ENCODE results near the gene KIZ. TPM values are rescaled to one million over a fixed set of nuclear protein-coding genes. Genes with fewer than 3 reads are reported as not detected.
"Not testable (repeated sequence)": the region's sequence is repeated elsewhere in the genome, so short reads cannot be mapped to it uniquely, and the experiment has no call there.

Gene KIZ
- total RNA-seq, 2 experiments from 2014 or later, result 17.3 to 22.1 TPM

DNA sequence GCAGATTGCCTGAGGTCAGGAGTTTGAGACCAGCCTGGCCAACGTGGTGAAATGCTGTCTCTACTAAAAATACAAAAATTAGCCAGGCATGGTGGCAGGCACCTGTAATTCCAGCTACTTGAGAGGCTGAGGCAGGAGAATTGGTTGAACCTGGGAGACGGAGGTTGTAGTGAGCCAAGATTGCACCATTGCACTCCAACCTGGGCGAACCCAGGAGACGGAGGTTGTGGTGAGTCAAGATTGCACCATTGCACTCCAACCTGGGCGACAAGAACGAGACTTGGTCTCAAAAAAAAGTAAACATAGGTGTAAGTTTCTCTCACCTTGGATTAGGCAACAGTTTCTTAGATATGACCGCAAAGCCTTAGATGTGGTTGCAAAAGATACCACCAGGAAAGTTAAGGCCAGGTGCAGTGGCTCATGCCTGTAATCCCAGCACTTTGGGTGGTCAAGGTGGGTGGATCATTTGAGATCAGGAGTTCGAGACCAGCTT, 121.8 kb downstream of the KIZ start:
- H3K4me3 Mint-ChIP-seq; H3K27ac Mint-ChIP-seq; H3K36me3 Mint-ChIP-seq (ENCODE audit: low read depth); DNase-seq; POLR2A ChIA-PET; H3K9me3 Mint-ChIP-seq; H3K4me1 Mint-ChIP-seq; H3K27me3 Mint-ChIP-seq; CTCF ChIA-PET: not testable (repeated sequence)

DNA sequence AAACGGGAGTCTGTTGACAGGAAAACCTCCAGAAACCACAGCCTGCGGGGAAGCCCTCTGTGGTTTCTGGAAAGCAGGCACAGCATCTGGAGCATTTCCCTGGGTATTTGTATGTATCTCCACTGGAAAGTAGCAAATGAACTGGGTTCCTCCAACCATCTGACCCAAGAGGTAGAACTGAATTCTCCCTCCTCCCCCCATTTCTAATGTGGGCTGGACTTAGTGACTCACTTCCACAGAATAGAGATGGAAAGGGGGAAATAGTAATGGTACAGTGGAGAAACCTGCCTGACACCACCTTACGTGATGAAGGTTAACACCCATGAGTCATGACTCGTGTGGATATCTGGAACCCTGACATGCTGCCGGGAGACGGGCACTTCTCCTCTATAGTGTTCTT, 125.4 kb downstream of the KIZ start:
- H3K4me1 Mint-ChIP-seq, result no peaks in the 10 kb centered on the region
- POLR2A ChIA-PET, result no interaction called here
- H3K9me3 Mint-ChIP-seq, result no peaks in the 10 kb centered on the region
- CTCF ChIA-PET, result no interaction called here
- DNase-seq, result no peak
- H3K27me3 Mint-ChIP-seq, result no peaks in the 10 kb centered on the region
- H3K27ac Mint-ChIP-seq, result no peak overlapping the region
- H3K36me3 Mint-ChIP-seq (ENCODE audit: low read depth), result no peaks in the 10 kb centered on the region
- H3K4me3 Mint-ChIP-seq, result no peak overlapping the region

DNA sequence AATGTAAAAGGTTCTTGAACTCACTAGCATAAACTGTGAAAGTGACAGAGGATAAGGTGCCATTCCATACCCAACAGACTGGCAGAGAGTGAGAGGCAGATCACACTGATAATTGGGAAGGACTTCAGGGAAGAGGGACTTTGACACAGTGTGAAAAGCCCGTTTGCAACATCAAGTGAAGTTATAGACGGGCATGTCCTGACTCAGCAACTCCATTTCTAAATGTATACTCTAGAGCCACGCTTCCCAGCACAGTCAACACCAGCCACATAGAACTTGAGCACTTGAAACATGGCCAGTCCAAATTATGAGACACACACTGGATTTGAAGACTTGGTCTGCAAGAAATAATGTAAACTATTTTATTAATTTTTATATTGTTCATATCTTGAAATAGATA, 131.3 kb downstream of the KIZ start:
- no peaks in the 10 kb centered on the region for H3K36me3 Mint-ChIP-seq (ENCODE audit: low read depth)
- CTCF ChIA-PET, result interaction anchor here (0.7 kb wide), 1 partner anchor 13 kb away, joined by 4 read pairs; no protein-coding TSS in a partner anchor
- no peaks in the 10 kb centered on the region for H3K9me3 Mint-ChIP-seq
- POLR2A ChIA-PET, result no interaction called here
- DNase-seq, result no peak
- H3K27ac Mint-ChIP-seq, result no peak overlapping the region
- H3K27me3 Mint-ChIP-seq, result peaks cover 4% of the 10 kb centered on the region
- H3K4me3 Mint-ChIP-seq, result no peak overlapping the region
- H3K4me1 Mint-ChIP-seq, result no peaks in the 10 kb centered on the region

DNA sequence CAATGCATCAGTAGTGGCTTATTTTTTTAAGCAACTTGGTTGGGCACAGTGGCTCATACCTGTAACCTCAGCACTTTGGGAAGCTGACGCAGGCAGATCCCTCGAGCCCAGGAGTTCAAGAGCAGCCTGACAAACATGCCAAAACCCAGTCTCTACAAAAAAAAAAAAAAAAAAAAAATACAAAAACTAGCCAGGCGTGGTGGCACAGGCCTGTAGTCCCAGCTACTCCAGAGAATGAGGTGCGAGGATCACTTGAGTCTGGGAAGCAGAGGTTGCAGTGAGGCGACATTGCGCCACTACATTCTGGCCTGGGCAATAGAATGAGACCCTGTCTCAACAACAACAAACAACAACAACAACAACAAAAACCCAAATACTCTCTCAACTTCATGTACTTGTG, 132.5 kb downstream of the KIZ start:
- H3K27me3 Mint-ChIP-seq, result peaks cover 7% of the 10 kb centered on the region

DNA sequence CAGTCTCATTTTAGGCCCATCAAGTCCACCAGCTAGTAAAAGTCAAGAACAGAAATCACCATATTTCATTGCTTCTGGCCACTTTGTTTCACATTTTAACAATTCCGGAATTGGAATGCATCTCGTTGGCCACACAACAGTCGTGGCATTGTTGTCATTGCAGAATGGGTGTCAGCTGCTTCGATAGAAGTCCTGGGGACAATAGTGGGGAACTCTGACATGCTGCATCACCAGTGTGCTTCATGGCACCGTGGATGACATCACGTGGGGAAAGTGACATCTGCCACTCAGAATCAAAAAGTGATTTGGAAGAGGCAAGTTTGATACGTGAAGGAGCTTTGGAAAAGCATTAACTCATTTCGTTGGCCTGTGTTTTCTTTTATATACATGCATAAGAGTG, 133.5 kb downstream of the KIZ start:
- DNase-seq, result no peak
- H3K27ac Mint-ChIP-seq, result no peak overlapping the region
- H3K4me1 Mint-ChIP-seq, result no peaks in the 10 kb centered on the region
- POLR2A ChIA-PET, result no interaction called here
- H3K36me3 Mint-ChIP-seq (ENCODE audit: low read depth), result no peaks in the 10 kb centered on the region
- CTCF ChIA-PET, result no interaction called here
- peaks cover 7% of the 10 kb centered on the region for H3K27me3 Mint-ChIP-seq
- no peaks in the 10 kb centered on the region for H3K9me3 Mint-ChIP-seq
- no peak overlapping the region for H3K4me3 Mint-ChIP-seq

More for the DNA sequence above, 132.5 kb downstream of the KIZ start:
- no peaks in the 10 kb centered on the region for H3K36me3 Mint-ChIP-seq (ENCODE audit: low read depth)
- H3K27ac Mint-ChIP-seq, result no peak overlapping the region
- DNase-seq, result no peak
- POLR2A ChIA-PET, result no interaction called here
- no peak overlapping the region for H3K4me3 Mint-ChIP-seq
- H3K4me1 Mint-ChIP-seq, result no peaks in the 10 kb centered on the region
- CTCF ChIA-PET, result no interaction called here
- no peaks in the 10 kb centered on the region for H3K9me3 Mint-ChIP-seq

DNA sequence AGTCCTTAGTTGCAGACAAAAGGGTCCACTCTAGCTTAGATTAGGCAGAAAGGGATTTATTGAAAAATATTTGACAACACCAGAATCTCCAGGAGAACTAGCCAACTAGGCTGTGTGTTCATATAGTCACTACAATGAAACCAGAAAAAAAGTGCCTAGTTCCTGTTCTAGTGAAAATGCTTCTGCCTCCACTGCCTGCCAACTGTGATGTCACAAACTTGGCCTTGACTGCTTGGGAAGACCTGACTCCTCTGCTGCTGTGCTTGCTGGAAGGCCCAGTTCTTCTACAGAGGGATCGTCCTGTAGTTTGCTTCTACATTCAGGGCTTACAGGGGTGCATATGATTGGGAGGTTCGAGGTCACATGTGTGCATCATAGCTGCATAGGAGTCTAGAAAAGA, 136.9 kb downstream of the KIZ start:
- H3K4me1 Mint-ChIP-seq, result no peaks in the 10 kb centered on the region
- no peak for DNase-seq
- POLR2A ChIA-PET, result no interaction called here

DNA sequence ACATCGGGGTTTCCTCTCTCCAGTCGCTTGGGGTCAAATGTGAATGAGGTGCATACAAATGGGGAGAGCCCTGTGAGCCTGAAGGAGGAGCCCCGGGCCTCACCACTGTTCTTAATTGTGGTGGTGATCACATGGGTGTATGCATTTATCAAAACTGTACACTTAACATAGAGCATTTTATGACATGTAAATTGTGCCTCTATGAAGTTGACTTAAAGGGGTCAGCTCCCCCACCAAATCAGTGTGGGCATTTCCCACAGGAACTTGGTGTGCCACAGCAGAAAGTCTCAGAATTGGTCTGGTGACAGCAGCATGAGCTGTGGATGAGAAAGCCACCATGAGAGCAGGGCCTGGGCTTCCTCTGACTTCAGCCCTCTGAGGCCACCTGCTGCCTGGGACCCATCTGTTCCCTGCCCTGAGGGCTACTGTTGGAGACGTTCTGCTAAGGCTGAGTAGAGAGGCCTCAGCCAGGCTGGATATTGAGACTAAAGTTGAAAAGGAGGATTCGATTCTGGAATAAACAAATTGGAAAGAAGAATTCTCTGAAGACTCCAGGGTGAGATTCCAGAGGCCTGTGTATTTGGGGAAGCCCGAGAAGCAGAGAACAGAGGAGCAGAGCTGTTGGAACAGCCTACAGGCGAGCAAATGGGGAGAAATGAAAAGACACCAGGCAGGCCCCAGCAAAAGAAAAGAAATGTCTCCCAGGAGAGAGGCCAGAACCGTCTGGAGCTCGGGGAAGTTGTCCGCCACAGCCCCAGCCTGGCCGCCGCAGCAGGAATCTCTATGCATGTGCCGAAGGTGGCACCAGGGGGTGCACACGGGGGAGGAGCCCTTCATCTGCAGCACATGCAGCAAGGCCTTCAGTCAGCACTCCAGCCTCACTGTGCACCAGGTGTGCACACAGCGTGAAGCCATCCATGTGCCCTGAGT, 139.6 kb downstream of the KIZ start:
- CTCF ChIA-PET, result no interaction called here
- no peak overlapping the region for H3K4me3 Mint-ChIP-seq

More for the DNA sequence above, 136.9 kb downstream of the KIZ start:
- H3K9me3 Mint-ChIP-seq, result no peaks in the 10 kb centered on the region
- no peak overlapping the region for H3K27ac Mint-ChIP-seq
- no peak overlapping the region for H3K4me3 Mint-ChIP-seq
- CTCF ChIA-PET, result no interaction called here
- peaks cover 7% of the 10 kb centered on the region for H3K27me3 Mint-ChIP-seq
- H3K36me3 Mint-ChIP-seq (ENCODE audit: low read depth), result no peaks in the 10 kb centered on the region

DNA sequence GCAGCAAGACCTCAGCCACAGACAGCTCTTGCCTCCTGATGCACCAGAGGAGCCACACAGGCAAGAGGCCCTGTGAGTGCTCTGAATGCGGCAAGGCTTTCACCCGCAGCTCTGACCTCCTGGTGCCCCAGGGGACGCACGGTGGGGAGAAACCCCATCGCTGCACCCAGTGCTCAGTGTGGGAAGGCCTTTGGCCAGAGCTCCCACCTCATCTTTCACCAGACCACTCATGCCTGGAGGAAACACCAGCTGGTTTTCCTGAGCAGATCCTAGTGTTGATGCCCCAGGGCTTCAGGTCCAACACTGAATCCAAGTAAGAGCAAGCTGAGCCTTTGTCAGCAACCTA, 140.3 kb downstream of the KIZ start:
- no peak overlapping the region for H3K27ac Mint-ChIP-seq
- H3K4me1 Mint-ChIP-seq, result no peaks in the 10 kb centered on the region
- H3K9me3 Mint-ChIP-seq, result no peaks in the 10 kb centered on the region
- DNase-seq, result no peak
- POLR2A ChIA-PET, result no interaction called here
- CTCF ChIA-PET, result no interaction called here
- H3K36me3 Mint-ChIP-seq (ENCODE audit: low read depth), result no peaks in the 10 kb centered on the region
- H3K27me3 Mint-ChIP-seq, result peaks cover 4% of the 10 kb centered on the region
- H3K4me3 Mint-ChIP-seq, result no peak overlapping the region

More for the DNA sequence above, 139.6 kb downstream of the KIZ start:
- POLR2A ChIA-PET, result no interaction called here
- peaks cover 7% of the 10 kb centered on the region for H3K27me3 Mint-ChIP-seq
- no peak for DNase-seq
- no peak overlapping the region for H3K27ac Mint-ChIP-seq
- H3K36me3 Mint-ChIP-seq (ENCODE audit: low read depth), result no peaks in the 10 kb centered on the region
- no peaks in the 10 kb centered on the region for H3K4me1 Mint-ChIP-seq
- H3K9me3 Mint-ChIP-seq, result no peaks in the 10 kb centered on the region

DNA sequence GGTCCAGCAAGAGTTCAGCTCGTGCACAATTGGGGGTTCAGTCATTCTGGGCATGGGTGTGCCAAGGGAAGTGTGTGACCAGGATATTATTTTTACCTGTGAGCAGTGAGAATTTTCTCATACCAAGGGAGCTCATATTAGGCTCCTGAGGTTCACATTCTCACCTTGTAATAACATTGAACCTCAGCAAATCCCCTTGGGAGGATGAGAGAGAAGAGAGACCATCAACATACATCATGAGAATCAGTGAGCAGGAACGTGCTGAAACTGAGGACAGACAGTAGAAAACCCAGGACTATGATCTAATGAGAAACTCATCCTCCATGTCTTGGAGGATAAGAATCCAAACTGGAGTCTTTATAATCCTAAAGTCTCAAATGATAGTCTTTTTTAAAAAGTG, 143.9 kb downstream of the KIZ start:
- ChIA-PET CTCF (interaction anchor here (0.6 kb wide), 1 partner anchor 13 kb away, joined by 4 read pairs; no protein-coding TSS in a partner anchor), POLR2A (no interaction called here)
- Mint-ChIP-seq H3K4me1 (no peaks in the 10 kb centered on the region), H3K27ac (no peak overlapping the region), H3K27me3 (peaks cover 5% of the 10 kb centered on the region), H3K36me3 (ENCODE audit: low read depth) (no peaks in the 10 kb centered on the region), H3K4me3 (no peak overlapping the region), H3K9me3 (no peaks in the 10 kb centered on the region)
- no peak for DNase-seq

DNA sequence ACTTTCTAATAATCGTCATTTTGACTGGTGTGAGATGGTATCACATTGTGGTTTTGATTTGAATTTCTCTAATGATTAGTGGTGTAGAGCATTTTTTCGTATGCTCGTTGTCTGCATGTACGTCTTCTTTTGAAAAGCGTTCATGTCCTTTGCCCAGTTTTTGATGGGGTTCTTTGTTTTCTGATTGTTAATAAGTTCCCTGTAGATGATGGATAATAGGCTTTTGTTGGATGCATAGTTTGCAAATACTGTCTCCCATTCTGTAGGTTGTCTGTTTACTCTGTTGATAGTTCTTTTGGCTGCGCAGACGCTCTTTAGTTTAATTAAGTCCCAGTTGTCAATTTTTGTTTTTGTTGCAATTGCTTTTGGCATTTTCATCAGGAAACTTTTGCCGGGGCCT, 144.9 kb downstream of the KIZ start:
- Mint-ChIP-seq H3K9me3 (no peaks in the 10 kb centered on the region), H3K4me1 (no peaks in the 10 kb centered on the region), H3K27ac (no peak overlapping the region), H3K36me3 (ENCODE audit: low read depth) (no peaks in the 10 kb centered on the region), H3K4me3 (no peak overlapping the region), H3K27me3 (peaks cover 5% of the 10 kb centered on the region)
- POLR2A ChIA-PET, result no interaction called here
- no peak for DNase-seq
- CTCF ChIA-PET, result no interaction called here

DNA sequence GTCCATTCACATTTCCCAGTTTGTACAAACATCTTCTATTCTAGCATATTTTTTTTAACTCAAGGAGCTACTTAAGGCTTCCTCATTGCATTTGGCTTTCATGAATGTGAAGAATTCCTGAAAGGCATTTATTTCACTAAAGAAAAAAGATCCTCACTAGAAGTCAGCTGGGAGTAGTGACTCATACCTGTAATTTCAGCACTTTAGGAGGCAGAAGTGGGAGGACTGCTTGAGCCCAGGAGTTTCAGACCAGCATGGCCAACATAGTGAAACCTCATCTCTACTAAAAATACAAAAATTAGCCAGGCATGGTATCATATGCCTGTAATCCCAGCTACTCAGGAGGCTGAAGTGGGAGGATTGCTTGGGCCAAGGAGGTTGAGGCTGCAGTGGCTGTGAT, 146.4 kb downstream of the KIZ start:
- Mint-ChIP-seq H3K27ac (no peak overlapping the region), H3K9me3 (no peaks in the 10 kb centered on the region)
- POLR2A ChIA-PET, result no interaction called here

DNA sequence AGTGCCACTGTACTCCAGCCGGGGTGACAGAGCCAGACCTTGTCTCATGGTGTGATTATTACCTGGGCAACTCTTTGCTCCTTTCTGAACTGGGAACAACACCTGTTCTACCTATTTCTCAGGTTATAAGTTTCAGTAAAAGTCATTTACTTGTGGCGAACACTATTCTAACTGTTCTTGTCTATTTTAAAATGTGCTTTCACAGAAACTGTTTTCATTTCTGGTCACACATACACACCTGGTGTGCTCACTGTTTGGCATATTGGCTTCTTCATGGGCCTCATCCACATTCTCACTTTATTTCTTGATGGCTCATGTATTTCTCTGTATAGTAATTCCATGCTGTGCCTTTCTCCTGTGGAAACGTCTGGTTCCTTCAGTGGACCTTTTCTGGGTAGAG, 146.8 kb downstream of the KIZ start:
- no peaks in the 10 kb centered on the region for H3K36me3 Mint-ChIP-seq (ENCODE audit: low read depth)
- no peaks in the 10 kb centered on the region for H3K4me1 Mint-ChIP-seq
- POLR2A ChIA-PET, result no interaction called here
- no peak overlapping the region for H3K27ac Mint-ChIP-seq
- H3K27me3 Mint-ChIP-seq, result peaks cover 6% of the 10 kb centered on the region
- H3K9me3 Mint-ChIP-seq, result no peaks in the 10 kb centered on the region
- no peak for DNase-seq
- CTCF ChIA-PET, result no interaction called here
- no peak overlapping the region for H3K4me3 Mint-ChIP-seq

More for the DNA sequence above, 146.4 kb downstream of the KIZ start:
- H3K27me3 Mint-ChIP-seq, result peaks cover 6% of the 10 kb centered on the region
- H3K4me3 Mint-ChIP-seq, result no peak overlapping the region
- H3K36me3 Mint-ChIP-seq (ENCODE audit: low read depth), result no peaks in the 10 kb centered on the region
- no peak for DNase-seq
- CTCF ChIA-PET, result no interaction called here
- H3K4me1 Mint-ChIP-seq, result no peaks in the 10 kb centered on the region

DNA sequence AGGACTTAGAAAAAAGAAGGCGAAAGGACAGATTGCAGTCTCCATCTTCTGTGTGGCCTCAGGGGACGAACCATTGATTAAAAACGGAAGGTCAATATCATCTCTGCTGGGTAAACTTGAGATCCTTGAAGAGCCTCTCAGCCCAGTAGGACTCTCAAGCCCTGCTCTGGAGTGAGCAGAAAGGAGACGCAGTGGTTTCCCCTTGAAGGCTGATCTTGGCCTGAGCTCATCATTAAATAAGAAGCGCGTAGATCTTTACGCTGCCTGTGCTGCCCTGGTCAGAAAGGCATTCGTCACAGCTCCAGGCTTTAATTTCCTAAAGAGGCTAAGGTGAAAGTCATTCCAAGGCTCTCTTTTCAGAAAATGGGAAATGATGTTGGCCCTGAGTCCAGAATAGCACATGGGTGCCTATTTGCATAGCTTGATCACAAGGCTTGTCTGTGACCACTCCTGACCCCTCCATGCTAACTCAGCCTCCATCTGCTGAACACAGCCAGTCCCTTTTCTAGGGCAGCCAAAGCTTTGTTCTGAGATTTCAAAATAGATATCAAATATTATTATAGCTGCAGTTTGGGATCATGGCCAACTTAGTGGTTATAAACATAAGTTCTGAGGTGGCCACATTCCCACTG, 148.0 kb downstream of the KIZ start:
- ChIA-PET POLR2A (no interaction called here), CTCF (interaction anchor here (0.6 kb wide), 1 partner anchor 1661 kb away, joined by 3 read pairs; no protein-coding TSS in a partner anchor)
- H3K36me3 Mint-ChIP-seq (ENCODE audit: low read depth), result no peaks in the 10 kb centered on the region

DNA sequence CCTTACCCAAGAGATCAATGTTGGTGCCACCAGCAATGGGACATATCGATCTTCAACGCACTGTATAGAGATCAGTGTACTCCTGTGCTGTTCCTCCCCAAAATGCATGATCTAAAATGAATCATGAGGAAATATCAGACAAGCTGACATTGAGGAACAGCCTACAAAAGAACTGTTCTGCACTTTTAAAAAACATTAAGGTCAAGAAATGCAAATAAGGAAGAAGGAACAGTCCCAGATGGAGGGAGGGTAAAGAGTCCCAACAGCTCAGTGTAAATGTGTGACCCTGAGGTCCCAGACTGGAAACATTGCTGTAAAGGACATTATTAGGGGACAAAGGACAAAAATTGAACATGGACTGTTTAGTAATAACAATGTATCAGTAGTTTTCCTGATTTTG, 152.9 kb downstream of the KIZ start:
- H3K9me3 Mint-ChIP-seq, result no peaks in the 10 kb centered on the region
- H3K36me3 Mint-ChIP-seq (ENCODE audit: low read depth), result no peaks in the 10 kb centered on the region
- no peak for DNase-seq
- no peak overlapping the region for H3K4me3 Mint-ChIP-seq
- no peaks in the 10 kb centered on the region for H3K4me1 Mint-ChIP-seq
- peaks cover 25% of the 10 kb centered on the region for H3K27me3 Mint-ChIP-seq
- H3K27ac Mint-ChIP-seq, result no peak overlapping the region
- ChIA-PET POLR2A (no interaction called here), CTCF (interaction anchor here (0.5 kb wide), 1 partner anchor 44 kb away, joined by 3 read pairs; no protein-coding TSS in a partner anchor)

More for the DNA sequence above, 148.0 kb downstream of the KIZ start:
- Mint-ChIP-seq H3K27me3 (peaks cover 9% of the 10 kb centered on the region), H3K27ac (no peak overlapping the region), H3K9me3 (no peaks in the 10 kb centered on the region), H3K4me1 (no peaks in the 10 kb centered on the region), H3K4me3 (no peak overlapping the region)
- DNase-seq, result no peak
